K562 (cell line): Measurements from ENCODE around the gene GEMIN7. TPM values are rescaled to one million over a fixed set of nuclear protein-coding genes. Genes with fewer than 3 reads are reported as not detected.

Source experiments
- ATAC-seq: fragments of 200-7000 bp; cut with Tn5 transposase; 3 replicates; pipeline ENCODE4 v1.9.1; 2020; ENCODE audit warnings: moderate library complexity
- BruUV-seq: library from RNA; stranded (reverse); fragments of 400-500 nt; replicated peaks from 2 replicates; lab custom pipeline; 2021; lab: Mats Ljungman, UMichigan
- CTCF ChIA-PET: fragments of 300-600 bp; formaldehyde crosslinking; extraction: SDS; loops from one replicate; lab custom pipeline; 2021; ENCODE audit warnings: low intra/inter-chr PET ratio; lab: Yijun Ruan, JAX
- POLR2A ChIA-PET: fragments of 300-600, 350-650 bp; sonication (Branson Sonifier 250); formaldehyde crosslinking; extraction: SDS; loops from one replicate; lab custom pipeline; 2021; ENCODE audit warnings: antibody characterized with exemption, inconsistent platforms; lab: Yijun Ruan, JAX
- DNase-seq, 4 experiments: peaks; one replicate each; pipeline versions ENCODE4 v3.0.0 to v3.0.0-alpha.2; 2011 to 2018; ENCODE audit warnings: low spot score in 3 of 4, mixed read lengths in 3 of 4; ENCODE audit errors: extremely low read depth in 1 of 4
- FAIRE-seq: peaks from 2 replicates; lab custom pipeline; 2011; peaks lifted over from hg19 to GRCh38; lab: Jason Lieb, UNC
- H2AFZ ChIP-seq: 2 replicates; pipeline ENCODE4 v1.6.0; 2011; ENCODE audit warnings: low read depth, low read length, control low read depth, inconsistent platforms
- H3K27ac ChIP-seq: fragments of 200-600 bp; 3 replicates; pipeline ENCODE4 v1.8.0; 2011; ENCODE audit warnings: low read depth, mild to moderate bottlenecking, control low read depth, inconsistent platforms, low read length, moderate library complexity, mixed read lengths; ENCODE audit errors: extremely low read depth
- H3K27me3 ChIP-seq, 2 experiments: fragments of 300-600 bp in 1 of 2; 2 replicates in 1 of 2; 3 replicates in 1 of 2; pipeline versions ENCODE4 v1.6.0 to v1.8.0; 2011; ENCODE audit warnings: inconsistent platforms in 2 of 2, low read length in 2 of 2, mild to moderate bottlenecking in 1 of 2, mixed read lengths in 1 of 2, moderate library complexity in 1 of 2; ENCODE audit not compliant: control insufficient read depth in 2 of 2, insufficient read depth in 2 of 2
- H3K36me3 ChIP-seq: fragments of 300-600 bp; 3 replicates; pipeline ENCODE4 v1.8.0; 2011; ENCODE audit warnings: mild to moderate bottlenecking, low read length, inconsistent platforms; ENCODE audit not compliant: control insufficient read depth, insufficient read depth
- H3K4me1 ChIP-seq, 2 experiments: fragments of 200-600 bp in 1 of 2; replicated peaks in 1 of 2; 2 replicates in 1 of 2; 3 replicates in 1 of 2; pipeline versions ENCODE4 v1.5.1 to v1.8.0; 2011; ENCODE audit warnings: inconsistent platforms in 2 of 2, low read length in 2 of 2, mild to moderate bottlenecking in 1 of 2, mixed read lengths in 1 of 2, moderate library complexity in 1 of 2; ENCODE audit not compliant: control insufficient read depth in 2 of 2, insufficient read depth in 2 of 2
- H3K4me2 ChIP-seq: 2 replicates; pipeline ENCODE4 v1.6.1; 2011; ENCODE audit warnings: low read length, control low read depth, inconsistent platforms, mixed read lengths; ENCODE audit not compliant: insufficient read depth
- H3K4me3 ChIP-seq: fragments of 200-600 bp; sonication (generic), shearing (Covaris generic); 2 replicates; pipeline ENCODE4 v1.5.1; 2016; ENCODE audit warnings: control low read depth, inconsistent platforms
- H3K79me2 ChIP-seq: fragments of 200-600 bp; 3 replicates; pipeline ENCODE4 v1.8.0; 2011; ENCODE audit warnings: low read length, inconsistent platforms; ENCODE audit not compliant: control insufficient read depth, insufficient read depth
- H3K9ac ChIP-seq, 2 experiments: 2 replicates each; pipeline versions ENCODE4 v1.6.0 to v1.6.1; 2011; ENCODE audit warnings: low read depth in 2 of 2, low read length in 2 of 2, control low read depth in 1 of 2, inconsistent platforms in 1 of 2, mild to moderate bottlenecking in 1 of 2, mixed read lengths in 1 of 2; ENCODE audit not compliant: insufficient read depth in 1 of 2
- H3K9me1 ChIP-seq: one replicate; pipeline ENCODE4 v1.6.0; 2011; ENCODE audit warnings: inconsistent platforms, mild to moderate bottlenecking, low read length, moderate library complexity; ENCODE audit not compliant: control insufficient read depth, insufficient read depth
- H3K9me3 ChIP-seq: replicated peaks from 2 replicates; pipeline ENCODE4 v1.5.1; 2011; ENCODE audit warnings: low read depth, low read length, inconsistent platforms; ENCODE audit not compliant: control insufficient read depth, insufficient read depth
- H4K20me1 ChIP-seq: replicated peaks from 2 replicates; pipeline ENCODE4 v1.6.1; 2011; ENCODE audit warnings: low read length, inconsistent platforms, mixed read lengths; ENCODE audit not compliant: control insufficient read depth, insufficient read depth
- ADNP ChIP-seq: fragments of 200-800 bp; sonication (Bioruptor generic); IDR thresholded peaks from 2 replicates; pipeline ENCODE4 v1.6.1; 2016; ENCODE audit warnings: missing genetic modification characterization, missing compliant biosample characterization
- CREB5 ChIP-seq: fragments of 250-450 bp; sonication (Bioruptor Pico); IDR thresholded peaks from 2 replicates; pipeline ENCODE4 v1.5.0; 2020; ENCODE audit warnings: mild to moderate bottlenecking
- CTBP1 ChIP-seq: fragments of 450-650 bp; IDR thresholded peaks from 2 replicates; pipeline ENCODE4 v1.6.1; 2016; ENCODE audit warnings: borderline replicate concordance
- DDX20 ChIP-seq: fragments of 450-650 bp; IDR thresholded peaks from 2 replicates; pipeline ENCODE4 v1.6.1; 2016; ENCODE audit warnings: missing genetic modification characterization, low read depth, mild to moderate bottlenecking, missing compliant biosample characterization, moderate library complexity
- GTF2E2 ChIP-seq: fragments of 200-800 bp; sonication (Bioruptor generic); IDR thresholded peaks from 2 replicates; pipeline ENCODE4 v1.6.1; 2016; ENCODE audit warnings: missing genetic modification characterization, missing compliant biosample characterization
- GTF2F1 ChIP-seq: IDR thresholded peaks from 2 replicates; pipeline ENCODE4 v1.6.1; 2011; ENCODE audit warnings: low read depth, low read length, improper control_type of control experiment
- KLF16 ChIP-seq: IDR thresholded peaks from 2 replicates; pipeline ENCODE4 v1.6.1; 2016; ENCODE audit warnings: antibody characterized with exemption
- PTRF ChIP-seq: fragments of 450-650 bp; IDR thresholded peaks from 2 replicates; pipeline ENCODE4 v1.6.1; 2016; ENCODE audit warnings: mild to moderate bottlenecking, missing genetic modification characterization, missing compliant biosample characterization
- PURB ChIP-seq: sonication (generic); formaldehyde crosslinking; IDR thresholded peaks from 2 replicates; pipeline ENCODE4 v1.9.0; 2021; ENCODE audit warnings: low read depth, mild to moderate bottlenecking, missing genetic modification reagents
- RBM25 ChIP-seq: fragments of 200-400 bp; formaldehyde crosslinking; IDR thresholded peaks from 2 replicates; pipeline ENCODE4 v1.6.1; 2018; ENCODE audit warnings: low read length, low read depth, moderate library complexity; ENCODE audit not compliant: severe bottlenecking
- ZFP36 ChIP-seq: fragments of 150-350 bp; IDR thresholded peaks from 2 replicates; pipeline ENCODE4 v1.6.1; 2018; ENCODE audit warnings: low read length, low read depth; ENCODE audit not compliant: partially characterized antibody
- ZNF280A ChIP-seq: fragments of 450-650 bp; IDR thresholded peaks from 2 replicates; pipeline ENCODE4 v1.6.1; 2018; ENCODE audit warnings: mild to moderate bottlenecking, low read depth; ENCODE audit not compliant: partially characterized antibody
- ZNF592 ChIP-seq: fragments of 450-650 bp; IDR thresholded peaks from 2 replicates; pipeline ENCODE4 v1.6.1; 2017; ENCODE audit warnings: antibody characterized with exemption, mild to moderate bottlenecking
- ZNF695 ChIP-seq: fragments of 450-650 bp; formaldehyde crosslinking; IDR thresholded peaks from 2 replicates; pipeline ENCODE4 v1.4.0; 2020; ENCODE audit warnings: mild to moderate bottlenecking, moderate library complexity
- ZNF778 ChIP-seq: fragments of 450-650 bp; formaldehyde crosslinking; IDR thresholded peaks from 2 replicates; pipeline ENCODE4 v1.4.0; 2020; ENCODE audit warnings: mild to moderate bottlenecking, moderate library complexity
- WGBS: fragments of 100-300 bp; shearing (Covaris generic); methylation state at CpG from one replicate; pipeline ENCODE4 v1.1.6; 2016; ENCODE audit warnings: low coverage, mixed read lengths; ENCODE audit not compliant: insufficient coverage; ENCODE audit errors: missing lambda C conversion rate; 5-methylcytosine and 5-hydroxymethylcytosine counted together
- in situ Hi-C: fragments of 300-500 bp; cut with MboI; formaldehyde crosslinking; loops from 4 replicates; pipeline ENCODE4 v1.15.0; 2018; ENCODE audit warnings: inconsistent platforms, mixed read lengths
- intact Hi-C: fragments of 100-400 bp; cut with micrococcal nuclease; formaldehyde crosslinking; loops from 2 replicates; pipeline ENCODE4 v1.14.2; 2022
- polyA plus RNA-seq, 8 experiments: library from polyadenylated mRNA; depleted of rRNA in 4 of 8; stranded (reverse) in 5 of 8; unstranded in 3 of 8; fragments of >200 nt; fragmentation: Nextera tagmentation in 2 of 8; fragmentation: Illumina TruSeq in 1 of 8; extraction: Ambion mirVana in 2 of 8; extraction: Trizol in 1 of 8; gene quantifications; 2 replicates each; pipeline versions ENCODE4 v1.2.1 to v1.2.3, GENCODE V29; 2011 to 2014; ENCODE audit warnings: inconsistent platforms in 1 of 8, missing spikeins in 1 of 8
- total RNA-seq, 7 experiments: library from RNA; depleted of rRNA in 6 of 7; stranded (reverse); fragments of >200 nt in 6 of 7; fragmentation: Illumina TruSeq in 2 of 7; extraction: Trizol in 2 of 7; gene quantifications; 2 replicates each; pipeline versions ENCODE4 v1.2.1 to v1.2.3, GENCODE V29; 2011 to 2021; ENCODE audit warnings: low replicate concordance in 1 of 7

GEMIN7 gene
- total and polyA plus RNA-seq, 9 of the 15 experiments (the other 6 are each of a cell fraction or from before 2014, with no cell fraction given), result 23.1 to 124 (median 54.9) TPM

- H3K27ac ChIP-seq, result no peak overlapping the region
- in situ Hi-C loops (no loop called here), intact Hi-C loops (no loop called here)
- peaks cover 0 to 13% of the 10 kb centered on the region in 2 experiments; a peak in 3 of 5 replicates for H3K4me1 ChIP-seq
- no peaks in the 10 kb centered on the region for H3K9me1 ChIP-seq
- H4K20me1 ChIP-seq, result no peaks in the 10 kb centered on the region
- H3K27me3 ChIP-seq, result no peaks in the 10 kb centered on the region; a peak in 1 of 5 replicates
- no peak overlapping the region for H2AFZ ChIP-seq
- H3K9me3 ChIP-seq, result peaks cover 7% of the 10 kb centered on the region
- no peak for ATAC-seq
- no peak overlapping the region for H3K4me3 ChIP-seq
- no peaks in the 10 kb centered on the region for H3K79me2 ChIP-seq
- no peak for DNase-seq
- H3K4me2 ChIP-seq, result no peak overlapping the region
- H3K9ac ChIP-seq, result no peak overlapping the region
- CTCF ChIA-PET, result no interaction called here
- FAIRE-seq, result no peak
- no TSS peak for BruUV-seq
- 56% methylated on average over 6 of the region's 6 CpGs for WGBS
- POLR2A ChIA-PET, result no interaction called here
- no peaks in the 10 kb centered on the region for H3K36me3 ChIP-seq
- TF ChIP-seq ZNF280A (no peak), ZNF695 (CRISPR knock-in tag) (no peak), RBM25 (peak; percentile 78), DDX20 (no peak), GTF2F1 (no peak), ZNF592 (no peak), CREB5 (CRISPR knock-in tag) (no peak), ZFP36 (peak; percentile 16), PURB (CRISPR knock-in tag) (no peak), ZNF778 (no peak), GTF2E2 (tag) (no peak), KLF16 (no peak), CTBP1 (no peak), PTRF (tag) (no peak), ADNP (tag) (no peak)
Measured at GRCh38 chr19:45030825-45031224, 48.2 kb upstream of the GEMIN7 start.
